ENCODE data around the gene DPAGT1. TPM values are rescaled to one million over a fixed set of nuclear protein-coding genes. Genes with fewer than 3 reads are reported as not detected.

The DPAGT1 gene
- 102 and 115 TPM in 2 replicates for total RNA-seq (2021)
- Bru-seq, nascent RNA: percentile 67 among the genes with signal in this experiment
- percentile 77 among the genes with signal in this experiment for BruChase-seq, experiment 1, labeled RNA remaining after a 2-hour chase
- BruChase-seq, experiment 2, labeled RNA remaining after a 6-hour chase: percentile 84 among the genes with signal in this experiment
- long read RNA-seq, transcript DPAGT1-201 (9 exons, 2,205 nt): major isoform, 220 of 299 reads
- long read RNA-seq, transcript DPAGT1-202 (8 exons, 1,817 nt): minor isoform, 12 of 299 reads
- long read RNA-seq, partial matches to known transcripts: 24 of 299 reads
- long read RNA-seq, other reads (novel, unspliced or antisense): 38 of 299 reads

- TF ChIP-seq CTCF (conservative IDR thresholded peaks at IDR 0.05; ENCODE audit: low read depth, low read length): no peak
- TF ChIP-seq EZH2 (IDR thresholded peaks at IDR 0.05; ENCODE audit: borderline replicate concordance, low read depth, low read length, poor library complexity, severe bottlenecking): no peak
- no TSS peak for BruUV-seq (replicated peaks)
- intact Hi-C loops (cut with micrococcal nuclease; ENCODE audit: unreplicated experiment): loop anchor here (2.0 to 5.0 kb wide), 5 partner anchors 35 to 220 kb away; partner anchors contain the start of genes BCL9L, RPS25, TRAPPC4 and VPS11
- Histone ChIP-seq H3K9me3 (ENCODE audit: low read depth, low read length, poor library complexity, severe bottlenecking) (no peaks in the 10 kb centered on the region), H3K27ac (ENCODE audit: low read depth, low read length, poor library complexity, severe bottlenecking) (peak within 1 kb of the TSS; percentile 92), H3K4me3 (ENCODE audit: low read depth, low read length, poor library complexity, severe bottlenecking) (peak within 1 kb of the TSS; percentile 87), H3K36me3 (ENCODE audit: insufficient read depth, low read length, poor library complexity, severe bottlenecking) (peaks cover 27% of the 10 kb centered on the region), H3K4me1 (ENCODE audit: insufficient read depth, low read length, poor library complexity, severe bottlenecking) (peaks cover 20% of the 10 kb centered on the region), H3K27me3 (replicated peaks; ENCODE audit: insufficient read depth, low read depth, low read length, poor library complexity) (no peaks in the 10 kb centered on the region)
- peak; percentile 99 for DNase-seq (ENCODE audit: low spot score)
- ChIA-PET POLR2A (ENCODE audit: low non-redundant PET) (interaction anchor here (0.6 kb wide), 1 partner anchor 20 kb away, joined by 4 read pairs; the partner anchor contains the start of gene HINFP), CTCF (interaction anchor here (0.5 to 1.4 kb wide), 6 partner anchors 17 to 481 kb away, joined by 4 to 8 read pairs (median 6); partner anchors contain the start of gene HMBS)
These were observed at the start of gene DPAGT1 for GRCh38 chr11:119101759-119102423. Gene DPAGT1, minus strand, starts transcription at chr11:119101853. Its CDS starts 198 bp downstream, at chr11:119101655.

- no TSS peak for BruUV-seq (replicated peaks)
- intact Hi-C loops (cut with micrococcal nuclease; ENCODE audit: unreplicated experiment): no loop called here
- POLR2A ChIA-PET (ENCODE audit: low non-redundant PET): no interaction called here
These were observed 48.2 kb upstream of the DPAGT1 start for GRCh38 chr11:119149786-119150275.

More at GRCh38 chr11:119149786-119150275, 48.2 kb upstream of the DPAGT1 start:
- Histone ChIP-seq H3K27ac (ENCODE audit: low read depth, low read length, poor library complexity, severe bottlenecking) (no peak overlapping the region), H3K9me3 (ENCODE audit: low read depth, low read length, poor library complexity, severe bottlenecking) (no peaks in the 10 kb centered on the region), H3K4me1 (ENCODE audit: insufficient read depth, low read length, poor library complexity, severe bottlenecking) (peaks cover 10% of the 10 kb centered on the region), H3K36me3 (ENCODE audit: insufficient read depth, low read length, poor library complexity, severe bottlenecking) (no peaks in the 10 kb centered on the region), H3K27me3 (replicated peaks; ENCODE audit: insufficient read depth, low read depth, low read length, poor library complexity) (peaks cover 5% of the 10 kb centered on the region), H3K4me3 (ENCODE audit: low read depth, low read length, poor library complexity, severe bottlenecking) (peak overlapping the region; percentile 58)
- no peak for TF ChIP-seq EZH2 (IDR thresholded peaks at IDR 0.05; ENCODE audit: borderline replicate concordance, low read depth, low read length, poor library complexity, severe bottlenecking)
- TF ChIP-seq CTCF (conservative IDR thresholded peaks at IDR 0.05; ENCODE audit: low read depth, low read length): no peak
- no peak for DNase-seq (ENCODE audit: low spot score)
- CTCF ChIA-PET: no interaction called here
